ENCODE results near the gene CYGB.

The CYGB gene

GRCh38 chr17:76478730-76479514 lies 58.6 kb downstream of the CYGB start:
- DNase-seq (ENCODE audit: low spot score) = no peak

- no peak for DNase-seq (ENCODE audit: low spot score)
Measured at GRCh38 chr17:76478097-76478496, 59.4 kb downstream of the CYGB start.

GRCh38 chr17:76477576-76477975 lies 59.9 kb downstream of the CYGB start:
- DNase-seq (ENCODE audit: low spot score) = no peak

All from NAMALWA (cell line).